Inferior parietal cortex (tissue), 1 donor: ENCODE measurements around the gene ANKS1B.
"Not testable (repeated sequence)": the region's sequence is repeated elsewhere in the genome, so short reads cannot be mapped to it uniquely, and the experiment has no call there.

Experiments used
- DNase-seq: peaks from one replicate; pipeline ENCODE4 v3.0.0-alpha.2; 2016; ENCODE audit errors: extremely low spot score

Gene ANKS1B

GRCh38 chr12:99024191-99024590 lies 960.5 kb downstream of the ANKS1B start:
- no peak for DNase-seq

GRCh38 chr12:99020871-99021270 lies 963.9 kb downstream of the ANKS1B start:
- DNase-seq: no peak

- no peak for DNase-seq
These were observed 964.9 kb downstream of the ANKS1B start for GRCh38 chr12:99019798-99020197.

DNA sequence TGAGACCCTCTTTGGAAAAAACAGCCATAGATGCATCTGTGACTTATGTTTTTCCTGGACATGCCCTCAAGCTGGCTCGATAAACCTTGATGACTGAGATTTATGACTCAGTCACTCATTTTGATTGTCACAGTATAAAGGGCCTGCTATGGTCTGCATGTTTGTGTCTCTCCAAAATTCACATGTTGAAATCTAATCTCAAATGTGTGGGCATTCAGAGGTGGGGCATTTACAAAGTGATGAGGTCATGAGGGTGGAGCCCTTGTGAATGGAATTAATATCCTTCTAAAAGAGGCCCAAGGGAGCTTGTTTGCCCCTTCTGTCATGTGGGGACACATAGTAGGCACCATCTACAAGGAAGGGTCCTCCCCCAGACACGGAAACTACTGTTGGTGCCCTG lies 966.8 kb downstream of the ANKS1B start:
- no peak for DNase-seq

GRCh38 chr12:99009654-99010296 lies 975.0 kb downstream of the ANKS1B start:
- DNase-seq: no peak

- DNase-seq: peak; percentile 66
These were observed 979.1 kb downstream of the ANKS1B start for GRCh38 chr12:99005601-99006000.

DNA sequence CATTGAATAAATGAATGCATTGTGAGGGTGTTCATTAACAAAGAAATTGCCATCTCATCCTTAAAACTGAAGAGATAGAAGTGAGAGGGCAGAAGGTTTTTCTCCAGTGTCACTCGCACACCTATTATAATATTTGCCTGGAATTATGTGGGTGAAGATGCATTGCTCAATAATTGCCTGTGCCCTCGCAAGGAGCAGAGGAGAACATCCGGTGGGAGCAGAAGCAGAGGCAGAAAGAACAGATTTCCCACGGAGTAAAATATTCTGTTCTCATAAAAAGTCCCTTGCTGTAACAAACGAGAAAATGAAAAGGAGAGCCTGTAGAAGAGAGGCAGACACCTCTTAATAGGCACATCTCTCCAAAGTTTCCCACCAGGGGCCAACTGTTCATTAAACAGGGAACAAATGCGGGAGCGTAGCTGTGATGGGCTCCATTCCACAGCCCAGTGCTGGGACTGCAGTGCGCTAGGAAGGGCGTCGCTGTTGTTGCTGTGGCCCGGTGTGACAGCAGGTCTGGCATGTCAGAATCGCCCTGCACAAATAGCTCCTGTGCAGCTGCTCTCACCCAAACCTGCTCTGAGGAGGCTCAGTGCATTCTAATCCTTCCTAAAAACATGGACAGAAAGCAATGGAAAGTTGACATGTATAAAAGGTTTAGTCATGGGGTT lies 979.8 kb downstream of the ANKS1B start:
- no peak for DNase-seq

- no peak for DNase-seq
These were observed 982.0 kb downstream of the ANKS1B start for GRCh38 chr12:99002731-99003130.

GRCh38 chr12:99002156-99002555 lies 982.6 kb downstream of the ANKS1B start:
- no peak for DNase-seq

DNA sequence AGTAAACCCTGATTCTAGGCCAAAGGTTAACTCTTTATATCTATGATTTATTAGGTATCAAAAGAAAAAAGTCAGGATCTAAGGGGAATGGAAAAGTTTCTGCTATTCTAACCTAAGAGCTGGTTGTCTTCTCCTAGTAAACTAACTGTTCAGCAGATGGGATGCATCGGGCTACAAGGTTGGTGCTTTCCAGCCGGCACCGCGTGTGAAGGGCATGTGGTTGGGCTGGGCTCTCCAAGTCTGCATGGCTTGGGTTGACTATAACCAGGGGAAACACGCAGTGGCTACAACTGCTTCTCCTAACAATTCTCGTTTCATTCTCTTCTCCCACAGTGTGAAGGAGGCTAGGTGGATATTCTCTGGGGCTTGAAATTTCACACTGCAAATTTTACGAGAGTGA lies 985.2 kb downstream of the ANKS1B start:
- DNase-seq: no peak

DNA sequence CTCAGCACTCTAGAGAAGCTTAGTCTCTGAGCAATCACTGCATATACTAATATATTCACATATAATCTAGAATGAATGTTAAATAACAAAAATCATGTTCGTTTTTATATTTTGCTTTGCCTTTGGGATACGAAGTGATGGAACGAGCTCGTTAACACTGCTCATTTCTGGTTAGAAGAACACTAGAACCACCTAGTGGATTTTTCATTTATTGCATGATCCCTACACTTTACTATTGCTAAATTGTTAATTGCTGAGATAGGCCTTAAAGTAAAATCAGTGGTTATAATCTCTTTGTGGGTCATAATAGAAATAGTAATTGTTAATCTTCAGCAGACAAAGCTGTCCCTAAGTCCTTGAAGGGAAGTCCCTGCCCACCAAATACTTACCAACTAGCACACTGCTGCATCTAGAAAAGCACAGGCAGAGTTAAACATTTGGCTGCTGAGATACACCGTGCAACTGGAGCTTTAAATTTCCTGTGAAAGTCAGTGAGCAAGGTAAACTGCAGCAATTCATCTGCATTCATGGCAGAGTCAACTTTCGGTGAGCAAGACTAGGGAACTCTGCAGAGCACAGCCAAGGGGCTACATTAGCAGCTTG lies 985.9 kb downstream of the ANKS1B start:
- peak; percentile 89 for DNase-seq

DNA sequence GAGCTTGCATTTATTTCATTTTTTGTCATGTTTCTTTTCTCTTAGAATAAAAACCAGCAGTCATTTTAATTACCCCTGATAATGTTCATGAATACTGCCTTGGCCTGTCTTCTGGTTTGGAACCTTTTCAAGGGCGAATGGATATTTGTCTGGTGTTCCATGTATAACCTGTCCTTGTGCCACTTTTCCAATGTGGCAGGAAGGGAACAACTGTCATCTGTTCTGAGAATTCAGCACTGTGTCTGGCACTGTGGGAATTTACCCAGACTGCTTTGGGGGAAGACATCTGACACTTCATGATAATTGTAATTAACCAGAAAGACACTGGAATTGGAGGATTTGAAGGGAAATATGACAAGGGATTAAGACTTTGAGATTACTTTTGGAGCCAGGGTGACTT lies 986.8 kb downstream of the ANKS1B start:
- no peak for DNase-seq

- DNase-seq: no peak
These were observed 994.1 kb downstream of the ANKS1B start for GRCh38 chr12:98990648-98991047.

GRCh38 chr12:98985156-98985555 lies 999.6 kb downstream of the ANKS1B start:
- DNase-seq: no peak

GRCh38 chr12:98983647-98984046 lies 1001.1 kb downstream of the ANKS1B start:
- no peak for DNase-seq

GRCh38 chr12:98980508-98980907 lies 1004.2 kb downstream of the ANKS1B start:
- DNase-seq: no peak

- DNase-seq: peak; percentile 47
These were observed 1007.5 kb downstream of the ANKS1B start for GRCh38 chr12:98977186-98977585.

- DNase-seq: no peak
These were observed 1009.9 kb downstream of the ANKS1B start for GRCh38 chr12:98974767-98975381.

- DNase-seq: no peak
These were observed 1011.3 kb downstream of the ANKS1B start for GRCh38 chr12:98973395-98973794.

DNA sequence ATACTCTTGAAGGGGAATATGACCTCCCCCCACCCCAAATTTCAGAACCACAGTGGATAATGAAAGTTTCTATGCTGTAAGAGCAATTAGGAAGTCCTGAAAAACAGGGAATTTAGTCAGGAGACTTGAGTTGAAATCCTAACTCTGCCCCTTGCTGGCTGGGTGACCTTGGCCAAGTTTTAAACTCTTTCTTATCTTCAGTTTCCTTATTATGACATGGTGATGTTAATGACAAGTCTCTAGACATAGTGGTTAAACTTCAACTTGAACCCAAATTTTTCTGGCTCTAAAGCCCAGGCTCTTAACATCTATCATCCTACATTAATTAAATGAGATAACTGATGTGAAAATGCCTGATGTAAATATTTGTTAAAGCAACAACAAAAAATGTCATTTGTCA lies 1013.8 kb downstream of the ANKS1B start:
- no peak for DNase-seq

DNA sequence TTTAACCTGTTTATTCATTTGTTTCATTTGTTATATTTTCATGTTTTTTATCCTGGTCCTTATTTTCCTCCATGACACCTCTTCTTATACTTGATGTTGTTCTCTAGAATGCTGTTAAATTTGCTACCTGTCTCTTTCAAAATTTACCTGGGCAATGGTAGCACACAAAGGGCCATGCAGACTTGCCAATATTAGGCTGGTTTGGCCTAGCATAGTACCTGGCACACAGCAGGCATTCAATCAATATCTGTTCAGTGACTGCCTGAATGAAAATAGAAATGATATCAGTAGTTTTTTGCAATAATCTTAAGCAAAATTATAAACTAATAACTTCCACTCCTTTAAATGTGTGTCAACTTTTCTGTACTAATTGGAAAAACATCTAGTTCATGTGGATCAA lies 1014.5 kb downstream of the ANKS1B start:
- DNase-seq: no peak

DNA sequence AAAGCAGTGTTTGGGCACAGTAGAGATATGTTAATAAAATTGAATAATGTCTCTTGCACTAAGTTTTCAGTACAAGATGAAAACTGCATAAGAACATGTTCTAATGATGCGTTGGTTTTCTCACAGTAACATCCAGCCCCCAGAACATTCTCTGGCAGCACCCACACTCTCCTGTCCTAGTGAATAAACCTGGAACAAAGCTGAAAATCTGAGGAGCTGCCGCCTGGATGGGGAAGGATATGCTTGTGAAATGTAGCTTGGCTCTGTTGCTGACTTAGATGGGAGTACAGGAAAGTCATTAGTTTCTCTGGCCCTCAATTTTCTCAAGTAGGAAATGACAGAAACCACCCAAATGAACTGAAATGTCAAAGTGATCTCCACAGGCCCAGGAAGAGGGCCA lies 1015.8 kb downstream of the ANKS1B start:
- DNase-seq: no peak

GRCh38 chr12:98957135-98957534 lies 1027.6 kb downstream of the ANKS1B start:
- not testable (repeated sequence) for DNase-seq
